Caco-2 (cell line): ENCODE data around the gene PITPNB. TPM values are rescaled to one million over a fixed set of nuclear protein-coding genes. Genes with fewer than 3 reads are reported as not detected.

Experiments used
- BruUV-seq: library from RNA; stranded (reverse); fragments of 400-500 nt; replicated peaks from 2 replicates; lab custom pipeline; 2021; lab: Mats Ljungman, UMichigan
- CTCF ChIA-PET: fragments of 300-600 bp; sonication (Branson Sonifier 250); formaldehyde crosslinking; loops from one replicate; lab custom pipeline; 2022; ENCODE audit warnings: antibody characterized with exemption; lab: Charles Lee
- POLR2A ChIA-PET: fragments of 300-600 bp; sonication (Branson Sonifier 250); formaldehyde crosslinking; loops from one replicate; lab custom pipeline; 2022; ENCODE audit warnings: antibody characterized with exemption; lab: Charles Lee
- DNase-seq, 2 experiments: peaks; one replicate each; pipeline versions ENCODE4 v3.0.0 to v3.0.0-alpha.2; 2020 to 2022
- H3K27me3 ChIP-seq: replicated peaks from 2 replicates; pipeline ENCODE4 v1.6.0; 2011; ENCODE audit warnings: low read length; ENCODE audit not compliant: control insufficient read depth, insufficient read depth
- H3K36me3 ChIP-seq: 2 replicates; pipeline ENCODE4 v1.5.1; 2011; ENCODE audit warnings: low read length; ENCODE audit not compliant: control insufficient read depth, insufficient read depth
- H3K4me1 ChIP-seq: fragments of 250-450 bp; sonication (Bioruptor Pico); 2 replicates; pipeline ENCODE4 v1.5.1; 2020; ENCODE audit warnings: mild to moderate bottlenecking
- H3K4me3 ChIP-seq: 2 replicates; pipeline ENCODE4 v1.5.1; 2011; ENCODE audit warnings: low read depth, mild to moderate bottlenecking, control low read depth, low read length
- H3K9me3 ChIP-seq: fragments of 250-450 bp; sonication (Bioruptor Pico); 2 replicates; pipeline ENCODE4 v1.5.1; 2020; ENCODE audit warnings: mild to moderate bottlenecking, moderate library complexity
- H3K27ac Mint-ChIP-seq: one replicate; pipeline ENCODE4 v1.8.0; 2022; ENCODE audit warnings: mixed read lengths; ENCODE audit not compliant: unreplicated experiment
- H3K27me3 Mint-ChIP-seq: one replicate; pipeline ENCODE4 v1.8.0; 2022; ENCODE audit warnings: mixed read lengths; ENCODE audit not compliant: insufficient read depth, unreplicated experiment
- H3K36me3 Mint-ChIP-seq: one replicate; pipeline ENCODE4 v1.8.0; 2022; ENCODE audit warnings: mild to moderate bottlenecking, mixed read lengths; ENCODE audit not compliant: insufficient read depth, unreplicated experiment
- H3K4me1 Mint-ChIP-seq: one replicate; pipeline ENCODE4 v1.8.0; 2022; ENCODE audit warnings: low read depth, mixed read lengths; ENCODE audit not compliant: unreplicated experiment
- H3K4me3 Mint-ChIP-seq: one replicate; pipeline ENCODE4 v1.8.0; 2022; ENCODE audit warnings: mild to moderate bottlenecking, moderate library complexity, mixed read lengths; ENCODE audit not compliant: unreplicated experiment
- H3K9me3 Mint-ChIP-seq: one replicate; pipeline ENCODE4 v1.8.0; 2022; ENCODE audit warnings: mixed read lengths; ENCODE audit not compliant: unreplicated experiment
- intact Hi-C: fragments of 100-400 bp; cut with micrococcal nuclease; formaldehyde crosslinking; loops from one replicate; pipeline ENCODE4 v1.10.0; 2022; ENCODE audit not compliant: unreplicated experiment
- total RNA-seq: library from RNA; stranded (reverse); gene quantifications from 2 replicates; pipeline ENCODE4 v1.2.3, GENCODE V29; 2022
- TF ChIP-seq, protein P1 (sequence below), 2 experiments: fragments of 200-600 bp in 1 of 2; IDR thresholded peaks; 1 replicate in 1 of 2; 2 replicates in 1 of 2; pipeline versions ENCODE4 v1.5.1 to v1.8.0; 2011 to 2022; ENCODE audit warnings: antibody characterized with exemption in 1 of 2, control low read depth in 1 of 2, inconsistent platforms in 1 of 2, low read depth in 1 of 2, low read length in 1 of 2, mild to moderate bottlenecking in 1 of 2, moderate library complexity in 1 of 2; ENCODE audit not compliant: insufficient read depth in 1 of 2, severe bottlenecking in 1 of 2, unreplicated experiment in 1 of 2

Gene PITPNB
- total RNA-seq, 1 experiment from 2014 or later, result 81.7 TPM

DNA sequence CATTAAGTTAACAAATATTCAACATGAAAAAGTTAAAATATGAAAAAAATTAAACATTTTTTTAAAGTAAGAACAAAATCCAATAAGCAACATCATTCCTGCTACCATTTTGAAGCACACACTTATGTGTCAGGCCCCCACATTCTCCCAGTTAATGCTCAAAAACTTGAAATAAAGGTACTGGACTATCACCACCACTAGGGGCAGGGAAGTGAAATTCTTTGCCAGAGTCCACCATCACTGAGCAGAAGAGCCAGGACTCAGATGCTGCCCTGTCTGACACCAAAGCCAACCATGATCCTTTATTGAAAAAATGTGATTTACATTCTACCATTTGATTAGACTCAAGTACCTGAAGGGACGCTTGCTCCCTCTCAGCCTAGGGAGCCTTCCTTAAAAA is 39.1 kb downstream of the PITPNB start:
- intact Hi-C loops, result loop anchor here (5.0 to 10.0 kb wide), 2 partner anchors 37 to 715 kb away; partner anchors contain the start of gene PITPNB
- no peaks in the 10 kb centered on the region for H3K36me3 ChIP-seq
- H3K9me3 Mint-ChIP-seq, result no peaks in the 10 kb centered on the region
- peaks cover 22% of the 10 kb centered on the region for H3K36me3 Mint-ChIP-seq
- DNase-seq, result peak; percentile 48 to 59
- no peaks in the 10 kb centered on the region for H3K27me3 ChIP-seq
- ChIA-PET POLR2A (no interaction called here), CTCF (interaction anchor here (0.6 kb wide), 1 partner anchor 8 kb away, joined by 5 read pairs; no protein-coding TSS in a partner anchor)
- no peaks in the 10 kb centered on the region for H3K9me3 ChIP-seq
- BruUV-seq, result no TSS peak
- no peaks in the 10 kb centered on the region for H3K4me1 ChIP-seq
- TF ChIP-seq, protein P1, sequence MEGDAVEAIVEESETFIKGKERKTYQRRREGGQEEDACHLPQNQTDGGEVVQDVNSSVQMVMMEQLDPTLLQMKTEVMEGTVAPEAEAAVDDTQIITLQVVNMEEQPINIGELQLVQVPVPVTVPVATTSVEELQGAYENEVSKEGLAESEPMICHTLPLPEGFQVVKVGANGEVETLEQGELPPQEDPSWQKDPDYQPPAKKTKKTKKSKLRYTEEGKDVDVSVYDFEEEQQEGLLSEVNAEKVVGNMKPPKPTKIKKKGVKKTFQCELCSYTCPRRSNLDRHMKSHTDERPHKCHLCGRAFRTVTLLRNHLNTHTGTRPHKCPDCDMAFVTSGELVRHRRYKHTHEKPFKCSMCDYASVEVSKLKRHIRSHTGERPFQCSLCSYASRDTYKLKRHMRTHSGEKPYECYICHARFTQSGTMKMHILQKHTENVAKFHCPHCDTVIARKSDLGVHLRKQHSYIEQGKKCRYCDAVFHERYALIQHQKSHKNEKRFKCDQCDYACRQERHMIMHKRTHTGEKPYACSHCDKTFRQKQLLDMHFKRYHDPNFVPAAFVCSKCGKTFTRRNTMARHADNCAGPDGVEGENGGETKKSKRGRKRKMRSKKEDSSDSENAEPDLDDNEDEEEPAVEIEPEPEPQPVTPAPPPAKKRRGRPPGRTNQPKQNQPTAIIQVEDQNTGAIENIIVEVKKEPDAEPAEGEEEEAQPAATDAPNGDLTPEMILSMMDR (IDR thresholded peaks at IDR 0.05; ENCODE audit: insufficient read depth in 1 of 2, low read depth in 1 of 2, low read length in 1 of 2, severe bottlenecking in 1 of 2, unreplicated experiment in 1 of 2), result peak; percentile 61 to 74
- no peak overlapping the region for H3K4me3 Mint-ChIP-seq
- H3K27ac Mint-ChIP-seq, result peak overlapping the region; percentile 35
- peaks cover 6% of the 10 kb centered on the region for H3K4me1 Mint-ChIP-seq
- H3K4me3 ChIP-seq, result no peak overlapping the region
- no peaks in the 10 kb centered on the region for H3K27me3 Mint-ChIP-seq

DNA sequence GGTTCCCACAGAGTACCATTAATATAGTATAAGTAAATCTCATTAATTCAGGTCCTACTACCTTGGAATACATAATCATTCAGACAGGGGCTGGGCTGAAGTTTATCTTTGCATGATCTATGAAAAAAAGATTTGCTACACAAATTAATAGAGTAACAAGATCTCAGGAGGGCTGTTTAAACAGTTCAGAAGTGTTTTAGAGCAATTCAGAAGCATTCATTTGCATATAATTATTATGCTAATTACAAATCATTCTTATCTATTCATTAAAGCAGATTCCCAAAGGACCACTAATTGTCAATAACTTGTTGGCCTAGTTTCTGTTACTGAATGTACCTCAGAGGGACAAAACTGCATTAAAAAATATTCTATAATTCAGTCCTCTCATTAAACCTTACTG is 40.5 kb downstream of the PITPNB start:
- Histone ChIP-seq H3K4me1 (no peaks in the 10 kb centered on the region), H3K36me3 (peaks cover 1% of the 10 kb centered on the region; the same call in 1 of the 2 replicates), H3K9me3 (no peaks in the 10 kb centered on the region), H3K27me3 (no peaks in the 10 kb centered on the region), H3K4me3 (no peak overlapping the region)
- H3K4me1 Mint-ChIP-seq, result no peaks in the 10 kb centered on the region
- CTCF ChIA-PET, result no interaction called here
- POLR2A ChIA-PET, result no interaction called here
- intact Hi-C loops, result no loop called here
- H3K4me3 Mint-ChIP-seq, result no peak overlapping the region
- TF ChIP-seq, protein P1 (IDR thresholded peaks at IDR 0.05; ENCODE audit: insufficient read depth in 1 of 2, low read depth in 1 of 2, low read length in 1 of 2, severe bottlenecking in 1 of 2, unreplicated experiment in 1 of 2), result no peak
- no peaks in the 10 kb centered on the region for H3K9me3 Mint-ChIP-seq
- H3K27me3 Mint-ChIP-seq, result no peaks in the 10 kb centered on the region
- H3K27ac Mint-ChIP-seq, result no peak overlapping the region
- no peak for DNase-seq
- BruUV-seq, result no TSS peak
- peaks cover 22% of the 10 kb centered on the region for H3K36me3 Mint-ChIP-seq

DNA sequence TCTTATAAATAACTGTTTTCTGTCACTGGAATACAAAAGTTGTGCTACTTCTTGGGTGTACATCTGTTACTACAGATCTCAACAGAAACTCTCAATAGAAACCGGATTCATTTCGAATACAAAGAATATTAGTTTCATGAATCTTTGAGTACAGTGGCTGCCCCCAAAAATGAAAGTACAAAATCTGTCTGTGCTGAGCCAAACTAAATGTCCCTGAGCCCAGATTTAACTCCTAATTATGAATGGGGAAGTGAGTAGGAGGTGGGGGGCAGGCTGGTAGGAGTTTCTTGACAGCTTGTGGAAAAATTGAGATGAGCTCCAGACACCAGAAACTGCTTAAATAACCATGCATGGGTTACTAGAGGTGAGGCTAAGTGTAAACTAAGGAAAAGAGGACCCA is 41.6 kb downstream of the PITPNB start:
- no TSS peak for BruUV-seq
- no peaks in the 10 kb centered on the region for H3K27me3 Mint-ChIP-seq

More for the DNA sequence above, 41.6 kb downstream of the PITPNB start:
- H3K36me3 ChIP-seq, result peaks cover 1% of the 10 kb centered on the region; the same call in 1 of the 2 replicates
- H3K4me3 ChIP-seq, result no peak overlapping the region
- H3K9me3 ChIP-seq, result no peaks in the 10 kb centered on the region
- intact Hi-C loops, result no loop called here
- Mint-ChIP-seq H3K9me3 (no peaks in the 10 kb centered on the region), H3K36me3 (peaks cover 29% of the 10 kb centered on the region), H3K27ac (no peak overlapping the region), H3K4me3 (no peak overlapping the region), H3K4me1 (no peaks in the 10 kb centered on the region)
- ChIA-PET POLR2A (no interaction called here), CTCF (no interaction called here)
- TF ChIP-seq, protein P1 (IDR thresholded peaks at IDR 0.05; ENCODE audit: insufficient read depth in 1 of 2, low read depth in 1 of 2, low read length in 1 of 2, severe bottlenecking in 1 of 2, unreplicated experiment in 1 of 2), result no peak
- no peak for DNase-seq
- no peaks in the 10 kb centered on the region for H3K27me3 ChIP-seq
- no peaks in the 10 kb centered on the region for H3K4me1 ChIP-seq
